NOMO-1 treated with dmso at 0.1 percent for 144 hours (cell line): ENCODE results near the gene ETFA.

ENCODE experiments used
- DNase-seq: peaks from one replicate; lab custom pipeline; 2025; ENCODE audit not compliant: unreplicated experiment; lab: John Stamatoyannopoulos, UW

ETFA gene

DNA sequence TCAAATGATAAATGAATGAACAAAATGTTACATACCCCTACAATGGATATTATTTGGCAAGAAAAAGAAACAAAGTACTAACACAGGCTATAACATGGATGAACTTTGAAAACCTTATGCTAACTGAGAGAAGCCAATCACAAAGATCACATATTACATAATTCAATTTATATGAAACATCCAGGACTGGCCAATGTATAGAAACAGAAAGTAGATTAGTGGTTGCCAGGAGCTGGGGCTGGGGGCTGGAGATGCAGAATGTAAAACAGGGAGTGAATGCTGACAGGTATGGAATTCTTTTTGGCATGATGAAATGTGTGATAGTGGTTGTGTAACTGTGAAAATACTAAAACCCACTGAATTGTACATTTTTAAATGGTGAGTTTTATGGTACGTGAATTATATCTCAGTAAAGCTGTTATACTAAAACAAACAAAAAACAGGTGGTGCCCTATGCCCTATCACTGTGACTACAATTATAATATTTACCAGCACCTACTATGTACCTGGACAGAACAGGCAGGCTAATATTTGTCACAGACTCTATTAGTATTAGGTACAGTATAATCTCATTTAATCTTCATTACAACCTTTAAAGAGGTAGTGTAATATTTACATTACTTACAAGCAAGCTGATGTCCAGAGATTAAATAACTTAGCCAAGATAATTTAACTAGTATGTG, 90.0 kb downstream of the ETFA start:
- no peak for DNase-seq

DNA sequence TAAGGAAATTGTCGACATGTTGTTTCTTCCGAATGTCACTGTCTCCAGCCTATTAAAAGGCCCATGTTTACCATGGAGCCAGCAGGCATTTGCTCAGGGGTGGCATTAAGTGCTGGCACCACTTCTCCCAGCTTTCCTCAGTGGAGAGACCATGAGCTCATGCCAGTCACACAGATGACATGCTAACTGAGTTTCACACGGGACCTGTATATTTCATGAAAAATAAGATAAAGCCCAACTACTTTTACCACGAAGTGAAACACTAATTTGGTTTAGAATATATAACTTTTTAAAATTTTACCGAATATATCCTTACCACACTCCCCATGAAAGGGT, 93.4 kb downstream of the ETFA start:
- DNase-seq: no peak

DNA sequence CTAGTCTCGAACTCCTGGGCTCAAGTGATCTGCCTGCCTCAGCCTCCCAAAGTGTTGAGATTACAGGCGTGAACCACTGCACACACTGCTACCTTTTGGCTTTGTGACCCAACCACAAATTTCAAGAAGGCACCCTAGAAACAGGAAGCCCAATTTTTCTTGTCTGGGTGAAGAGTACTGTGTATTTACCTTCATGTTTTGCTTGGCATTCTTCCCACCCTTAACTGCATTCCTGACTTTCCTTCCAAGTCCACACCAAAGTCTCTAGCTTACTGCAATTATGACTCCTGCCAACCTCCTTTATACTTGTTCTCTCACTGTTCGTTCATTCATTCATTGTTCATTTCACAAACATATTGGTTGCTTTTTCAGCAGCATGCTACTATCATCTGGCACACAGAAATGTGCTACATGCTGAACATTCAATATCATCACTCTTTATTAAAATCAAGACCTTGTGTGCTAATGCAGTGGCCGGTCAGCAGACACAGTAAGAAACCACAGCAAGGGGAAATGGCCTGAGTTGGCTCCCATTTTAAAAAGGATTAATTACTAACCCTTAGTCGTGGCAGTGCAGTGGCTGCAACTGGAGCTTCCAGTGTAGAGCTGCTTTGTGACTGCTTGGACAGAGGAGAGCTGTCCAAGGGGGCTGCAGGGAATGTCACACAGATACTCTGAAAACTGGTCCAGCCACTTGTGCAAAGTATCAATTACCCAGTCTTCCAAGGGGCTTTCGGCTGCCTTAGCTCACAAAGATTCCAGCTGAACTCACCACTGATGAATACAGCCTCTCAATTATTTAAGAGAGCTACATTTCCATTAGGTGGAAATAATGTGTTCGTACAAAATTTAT, 94.0 kb downstream of the ETFA start:
- DNase-seq: no peak

DNA sequence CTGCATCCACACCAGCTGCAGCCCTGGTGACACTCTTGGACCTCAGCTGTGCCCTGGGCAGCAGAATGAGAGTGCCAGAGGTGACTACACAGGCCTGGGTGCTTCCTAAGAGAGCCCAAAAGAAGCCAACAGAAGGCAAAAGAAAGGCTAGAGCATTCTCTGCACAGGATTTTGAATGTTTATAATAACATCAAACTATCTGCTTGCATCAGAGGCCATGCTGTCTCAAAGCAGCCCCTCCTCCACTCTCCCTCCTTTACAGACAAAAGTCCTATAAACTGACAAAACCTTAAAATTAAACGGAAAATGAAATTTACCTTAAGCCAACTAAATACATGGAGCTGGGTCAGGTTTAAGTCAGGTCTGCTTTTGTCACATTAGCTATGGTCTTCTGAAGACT, 95.6 kb downstream of the ETFA start:
- DNase-seq: no peak

DNA sequence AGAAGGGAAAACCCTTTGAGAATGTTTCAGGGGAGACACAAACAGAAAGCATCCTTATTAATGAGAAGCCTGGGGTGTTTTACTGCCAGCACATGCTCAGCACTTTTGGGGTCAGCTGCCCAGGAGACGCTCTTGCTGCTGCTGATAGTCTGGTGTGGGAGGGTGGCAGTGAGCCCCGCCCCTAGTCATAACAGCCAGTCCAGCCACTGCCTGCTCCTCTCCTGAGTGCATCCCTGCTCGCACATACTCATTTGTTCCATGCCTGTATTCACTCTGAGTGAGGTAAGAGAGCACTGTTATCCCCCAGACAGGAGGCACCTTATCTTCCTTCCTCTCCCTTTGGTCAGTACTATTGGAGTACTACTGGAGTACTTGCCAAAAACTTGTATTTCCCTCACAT, 101.3 kb downstream of the ETFA start:
- DNase-seq: no peak

DNA sequence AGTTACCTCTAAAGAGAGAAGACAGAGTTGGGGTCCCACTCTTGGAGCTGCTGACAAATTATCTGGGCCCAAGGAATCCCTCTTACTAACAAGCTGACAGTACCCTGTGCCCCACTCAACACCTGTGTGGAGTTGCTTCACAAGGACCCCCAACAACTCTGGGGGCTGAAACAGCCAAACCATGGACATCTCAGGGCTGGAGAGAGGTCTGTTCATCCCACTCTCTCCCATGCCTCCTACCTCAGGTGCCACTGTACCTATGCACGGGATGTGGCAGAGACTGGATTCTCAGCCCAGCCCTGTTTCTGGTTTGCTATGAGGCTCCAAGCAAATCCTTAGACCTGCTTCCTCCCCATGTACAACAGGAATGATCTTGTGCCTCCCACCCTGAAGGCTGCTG, 101.7 kb downstream of the ETFA start:
- no peak for DNase-seq

DNA sequence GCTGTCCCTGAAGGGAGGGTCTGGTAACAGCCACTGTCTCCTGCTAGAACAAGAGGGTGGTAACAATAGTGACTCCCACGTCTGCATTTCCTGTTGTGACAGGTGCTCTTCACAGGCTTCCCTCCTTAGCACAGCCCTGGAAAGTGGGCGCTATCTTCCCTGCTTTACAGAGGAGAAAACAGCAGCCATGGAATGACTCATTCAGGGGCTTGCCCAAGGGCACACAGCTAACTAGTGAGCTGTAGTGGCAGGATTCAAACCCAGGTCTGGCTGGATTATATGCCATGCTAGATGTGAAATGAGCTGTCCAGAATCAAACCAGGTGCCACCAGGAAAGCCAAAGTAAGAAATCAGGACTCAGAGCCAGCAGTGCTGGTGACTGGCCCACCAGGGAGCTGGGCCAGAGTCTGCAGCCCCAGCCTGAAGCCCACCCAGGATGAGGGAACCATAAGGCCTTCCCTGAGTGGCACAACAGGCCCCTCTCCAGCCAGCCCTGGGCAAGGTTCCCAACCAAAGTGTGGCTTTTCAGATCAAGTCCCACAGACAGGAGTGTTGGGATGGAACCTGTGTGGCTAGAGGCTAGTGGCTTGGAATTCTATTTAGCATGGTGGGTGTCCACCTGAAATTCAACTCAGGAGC, 102.4 kb downstream of the ETFA start:
- DNase-seq: no peak

DNA sequence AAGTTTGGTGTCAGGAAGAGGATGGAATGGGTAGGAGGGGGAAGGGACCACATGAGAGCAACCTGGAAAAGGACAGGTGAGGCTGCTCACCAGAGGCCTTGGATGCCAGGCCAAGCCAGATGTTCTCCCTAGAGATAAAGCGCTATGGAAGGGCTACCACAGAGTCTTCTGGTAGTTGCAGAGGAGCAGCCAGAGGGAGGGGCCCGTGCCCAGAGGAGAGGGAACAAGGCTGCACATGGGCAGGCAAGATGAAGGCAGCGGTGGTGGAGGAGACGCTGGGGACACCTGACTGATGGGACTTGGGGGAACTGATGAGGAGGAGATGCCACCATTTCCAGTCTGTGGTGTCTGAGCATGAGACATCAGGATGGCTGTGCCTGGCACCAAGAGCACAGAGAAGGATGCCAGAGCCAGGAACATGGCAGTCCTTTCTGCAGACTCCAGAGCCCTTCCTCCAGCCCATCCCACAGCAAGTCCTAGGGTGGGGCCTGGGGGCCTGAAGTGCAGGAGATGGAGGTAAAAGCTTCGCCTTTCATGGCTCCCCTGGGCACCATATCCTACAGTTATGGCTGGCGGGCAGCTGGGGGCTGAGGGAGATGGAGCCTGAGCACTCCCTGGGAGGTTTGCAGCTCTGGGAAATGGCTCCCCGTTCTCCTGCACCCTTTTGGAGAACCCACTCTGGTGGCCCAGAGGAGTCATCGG, 103.0 kb downstream of the ETFA start:
- DNase-seq: no peak

DNA sequence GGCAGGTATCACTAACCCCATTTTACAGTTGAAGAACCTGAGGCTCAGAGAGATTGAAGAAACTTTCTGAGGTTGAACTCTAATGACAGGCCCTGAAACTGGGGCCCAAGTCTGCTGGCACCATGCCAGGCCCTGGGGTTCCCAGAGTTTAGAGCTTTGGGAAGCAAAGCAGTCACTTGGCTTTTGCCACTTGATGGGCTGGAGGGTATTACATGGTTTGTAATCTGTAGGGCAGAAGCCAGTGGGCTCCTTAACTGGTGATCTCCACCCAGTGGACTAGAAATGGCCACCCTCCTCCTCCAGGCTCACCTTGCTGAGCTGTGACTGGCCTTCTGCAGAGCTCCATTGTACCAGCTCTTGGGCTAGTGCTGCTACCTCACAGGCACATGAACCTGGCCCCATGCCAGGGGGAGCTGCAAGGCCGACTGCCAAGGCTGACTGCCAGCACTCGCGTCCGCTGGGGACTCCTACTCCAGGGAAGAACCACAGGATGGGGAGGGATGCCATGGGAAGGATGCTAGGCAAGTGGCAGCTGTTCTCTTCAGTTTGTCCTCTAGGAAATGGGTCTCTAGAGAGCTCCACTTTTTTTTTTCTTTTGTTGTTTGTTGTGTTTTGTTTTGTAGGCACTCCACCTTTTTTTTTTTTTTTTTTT, 104.8 kb downstream of the ETFA start:
- DNase-seq: no peak

DNA sequence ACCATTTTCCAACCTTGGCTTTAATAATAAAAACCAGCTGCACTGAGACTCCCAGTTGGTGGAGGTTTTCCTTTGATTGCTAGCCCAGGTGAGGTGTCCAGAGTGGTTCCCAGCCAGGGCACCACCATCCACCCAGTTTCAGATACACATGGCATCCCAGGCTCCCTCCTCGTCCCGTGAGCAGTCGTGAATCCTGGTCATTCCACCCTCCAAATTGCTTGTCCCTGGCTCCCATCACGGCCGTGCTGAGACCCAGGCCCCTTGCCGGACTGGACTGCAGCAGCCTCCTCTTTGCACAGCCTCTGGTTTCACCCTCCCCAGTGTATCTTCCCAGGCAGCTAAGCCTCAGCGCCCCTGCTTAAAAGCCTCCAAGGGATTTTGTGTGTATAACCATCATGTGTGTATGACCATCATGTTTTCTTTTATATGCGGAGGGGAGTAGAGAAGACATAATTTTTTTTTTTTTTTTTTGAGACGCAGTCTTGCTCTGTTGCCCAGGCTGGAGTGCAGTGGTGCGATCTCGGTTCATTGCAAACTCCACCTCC, 106.3 kb downstream of the ETFA start:
- no peak for DNase-seq

DNA sequence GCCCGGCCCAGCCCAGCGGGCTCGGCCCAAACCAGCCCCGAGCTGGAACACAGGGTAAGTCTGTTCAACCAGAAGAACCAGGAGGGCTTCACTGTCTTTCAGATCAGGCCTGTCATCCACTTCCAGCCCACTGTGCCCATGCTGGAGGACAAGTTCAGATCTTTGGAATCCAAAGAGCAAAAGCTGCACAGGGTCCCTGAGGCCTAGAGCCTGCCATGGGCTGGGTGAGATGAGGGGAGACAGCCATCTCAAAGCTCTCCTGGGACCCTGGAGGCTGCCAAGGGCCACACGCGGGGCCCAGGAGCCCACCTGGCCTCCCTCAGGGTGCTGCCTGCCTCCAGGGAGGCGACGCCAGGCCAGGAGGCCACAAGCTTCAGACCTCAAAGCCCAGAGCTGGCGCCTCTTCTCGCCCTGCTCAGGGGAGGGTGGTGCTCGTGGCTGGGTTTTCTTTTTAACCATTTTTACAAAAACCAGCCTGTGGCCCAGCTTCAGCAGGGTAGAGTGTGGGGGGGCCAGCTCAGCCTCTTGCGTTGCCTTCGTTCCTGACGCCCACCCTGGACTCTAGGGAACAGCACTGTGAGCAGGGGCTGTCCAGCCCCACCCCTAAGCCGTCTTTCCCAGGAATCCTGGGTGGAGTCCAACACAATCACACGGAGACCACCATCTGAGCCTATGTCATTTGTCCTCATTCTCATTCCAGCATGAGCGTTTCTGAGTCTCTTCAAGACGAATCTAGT, 107.0 kb downstream of the ETFA start:
- DNase-seq: no peak

DNA sequence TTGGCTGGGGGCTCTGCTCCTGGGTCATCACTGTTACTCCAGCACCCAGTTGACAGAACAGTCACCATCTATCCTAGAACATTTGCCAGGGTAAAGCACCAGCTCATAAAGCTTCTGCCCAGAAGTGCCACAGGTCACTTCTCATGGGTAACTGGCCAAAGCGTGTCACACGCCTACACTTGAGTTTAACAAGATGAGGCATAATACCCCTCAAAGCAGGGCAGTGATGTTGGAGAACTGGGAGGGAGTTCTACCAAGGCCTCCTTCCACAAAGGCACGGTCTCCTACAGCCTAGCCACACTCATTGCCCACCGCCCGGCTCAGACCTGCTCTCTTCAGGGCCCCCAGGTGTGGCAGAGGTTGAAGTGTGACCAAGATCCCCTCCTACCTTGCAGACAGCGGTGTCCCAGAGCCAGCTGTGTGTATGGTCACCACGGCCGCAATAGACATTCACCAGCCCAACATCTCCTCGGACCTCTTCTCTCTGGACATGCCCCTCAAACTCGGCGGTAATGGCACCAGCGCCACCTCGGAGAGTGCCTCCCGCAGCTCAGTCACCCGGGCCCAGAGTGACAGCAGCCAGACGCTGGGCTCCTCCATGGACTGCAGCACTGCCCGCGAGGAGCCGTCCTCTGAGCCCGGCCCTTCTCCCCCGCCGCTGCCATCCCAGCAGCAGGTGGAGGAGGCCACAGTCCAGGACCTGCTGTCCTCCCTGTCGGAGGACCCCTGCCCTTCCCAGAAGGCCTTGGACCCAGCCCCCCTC, 107.7 kb downstream of the ETFA start:
- DNase-seq: no peak

DNA sequence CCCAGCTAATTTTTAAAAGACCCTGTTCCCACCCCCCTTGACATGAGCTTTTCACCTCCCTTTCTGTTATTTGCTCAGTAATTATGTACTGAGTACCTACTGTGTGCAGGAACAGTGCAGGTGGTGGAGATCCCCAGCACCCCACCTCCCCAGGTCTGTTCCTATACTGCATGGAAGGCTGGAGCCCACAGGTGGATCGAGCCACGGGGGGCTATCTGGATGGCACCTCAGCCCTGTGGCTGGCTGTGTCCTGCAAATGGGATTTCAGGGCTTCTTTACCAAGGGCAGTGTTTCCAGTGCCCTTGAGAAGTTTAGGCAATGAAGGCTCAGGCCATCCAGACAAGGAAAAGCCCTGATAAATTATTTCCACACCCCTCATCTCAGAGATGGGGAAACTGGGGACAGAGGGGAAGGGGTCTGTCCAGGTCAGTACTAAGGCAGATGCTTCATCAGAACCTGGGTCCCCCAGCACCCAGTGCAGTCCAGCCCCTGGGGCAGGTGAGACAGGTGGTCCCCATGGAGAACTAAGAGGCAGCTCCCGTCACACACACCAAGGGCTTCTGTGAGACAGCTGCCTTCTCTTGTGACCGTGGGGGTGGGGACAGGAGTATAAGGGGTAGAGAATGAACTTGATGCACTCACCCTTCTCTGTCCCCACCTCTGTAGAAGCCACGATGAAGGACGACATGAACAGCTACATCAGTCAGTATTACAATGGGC, 109.6 kb downstream of the ETFA start:
- DNase-seq: no peak

DNA sequence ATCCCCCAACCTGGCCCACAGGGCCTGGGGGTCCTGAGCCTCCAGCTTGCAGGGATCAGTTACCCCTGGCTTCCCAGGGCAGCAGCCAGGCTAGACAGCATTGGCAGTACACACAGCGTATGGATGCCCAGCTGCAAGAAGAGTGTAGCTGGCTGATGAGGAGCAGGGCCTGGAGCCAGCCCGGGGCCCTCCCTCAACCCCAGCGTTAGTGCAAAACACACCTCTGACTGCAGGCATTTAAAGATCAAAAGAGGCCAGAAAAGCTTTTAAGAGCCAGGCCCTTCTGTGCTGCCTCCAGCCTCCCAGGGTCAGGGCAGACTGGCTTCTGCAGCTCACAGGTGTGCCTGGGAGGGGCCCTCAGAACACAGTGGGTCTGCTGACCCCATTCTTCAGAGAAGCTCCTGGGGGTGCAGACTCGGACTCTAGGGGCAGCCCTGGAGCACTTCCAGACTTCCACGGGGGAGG, 110.6 kb downstream of the ETFA start:
- DNase-seq: no peak

DNA sequence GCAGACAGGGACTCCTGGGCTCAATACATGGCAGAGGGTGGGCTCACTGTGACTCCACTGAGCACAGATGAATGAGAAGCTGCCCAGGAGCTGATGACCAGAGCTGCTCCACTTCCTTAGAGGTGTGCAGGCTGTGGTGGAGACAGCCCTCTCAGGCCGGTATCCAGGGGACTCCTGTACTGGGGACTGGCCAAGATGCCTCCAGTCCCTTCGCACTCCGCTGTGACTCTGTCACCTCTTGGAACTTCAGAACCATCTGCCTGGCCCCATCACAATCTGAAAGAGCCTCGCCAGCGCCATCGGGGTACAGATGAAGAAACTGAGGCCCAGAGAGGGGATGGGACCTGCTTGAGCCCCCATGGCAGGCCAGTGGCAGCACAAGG, 111.2 kb downstream of the ETFA start:
- no peak for DNase-seq

DNA sequence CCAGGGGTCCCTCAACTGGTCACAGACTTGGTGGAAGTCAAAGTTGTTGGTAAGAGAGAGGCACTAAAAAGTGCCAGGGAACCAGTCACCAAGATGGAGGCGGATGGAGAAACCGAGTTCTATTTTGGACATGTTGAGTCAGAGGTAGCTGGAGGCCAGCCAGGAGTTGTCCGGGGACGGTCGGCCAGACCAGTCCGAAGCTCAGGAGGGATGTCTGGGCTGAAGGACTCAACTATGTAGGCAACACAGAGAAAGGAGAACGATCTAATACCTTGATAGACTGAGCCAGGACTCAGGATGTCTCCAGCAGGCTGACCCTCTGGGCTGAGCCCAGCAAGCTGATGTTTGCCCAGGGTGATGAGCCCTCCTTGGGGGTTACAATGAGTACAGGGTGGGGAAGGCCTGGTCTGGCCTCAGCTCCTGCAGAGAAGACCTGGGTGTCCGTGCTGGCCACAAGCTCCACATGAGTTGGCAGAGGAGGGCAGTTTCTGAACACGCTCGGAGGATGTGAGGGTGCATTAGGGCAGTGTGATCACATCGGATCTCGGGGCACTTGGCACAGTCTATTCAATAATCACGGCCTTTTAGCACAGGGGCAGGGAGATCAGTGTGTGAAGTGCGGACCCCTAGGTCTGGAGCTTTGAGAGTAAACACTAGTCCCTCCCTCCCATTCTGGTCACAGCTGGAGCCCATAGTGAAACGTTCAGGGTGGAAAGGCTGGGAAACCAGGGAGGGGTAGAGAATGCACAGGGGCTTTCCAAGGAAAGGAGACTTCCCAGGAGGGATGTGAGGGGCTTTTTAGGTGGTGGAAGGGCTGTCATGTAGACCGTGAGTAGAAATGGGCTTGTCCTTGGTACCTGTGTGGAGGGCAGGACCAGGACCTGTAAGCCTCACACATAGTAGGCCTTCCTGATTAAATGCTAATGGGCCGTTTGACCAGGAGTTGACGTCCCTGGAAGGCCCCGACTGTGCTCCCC, 111.9 kb downstream of the ETFA start:
- DNase-seq: no peak

DNA sequence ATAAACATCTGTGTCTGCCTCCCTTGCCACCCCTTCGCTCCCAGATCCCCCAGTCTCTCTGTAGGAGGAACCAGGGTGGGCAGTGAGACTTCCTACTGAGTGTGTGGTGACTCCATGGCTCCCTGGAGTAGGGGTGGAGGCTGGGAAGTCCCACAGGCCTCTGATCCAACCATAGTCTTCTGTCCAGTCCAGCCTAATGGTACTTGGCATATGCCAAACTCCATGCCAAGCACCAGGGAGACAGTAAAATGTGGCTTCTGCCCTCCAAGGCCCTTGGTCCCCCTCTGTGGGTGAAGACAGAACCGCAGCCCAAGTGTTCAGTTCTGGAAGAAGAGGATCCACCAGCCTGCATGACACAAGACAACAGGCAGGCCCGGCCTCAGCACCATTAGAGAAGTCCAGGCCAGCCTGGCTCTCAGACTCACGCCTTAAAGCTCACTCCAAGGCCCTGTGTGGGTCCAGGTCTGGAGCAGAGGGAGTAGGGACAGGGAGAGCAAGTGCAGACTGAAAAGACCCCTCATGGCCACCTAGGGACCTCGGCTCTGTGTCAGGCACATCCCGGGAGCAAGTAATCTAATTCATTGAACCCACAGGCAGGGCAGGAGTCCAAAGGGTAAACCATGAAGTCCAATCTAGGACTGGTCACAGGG, 112.7 kb downstream of the ETFA start:
- no peak for DNase-seq
